Measurements from ENCODE around the gene APELA.

APELA gene

GRCh38 chr4:164876700-164877324, at the start of gene APELA:
Gene APELA, plus strand, starts transcription at chr4:164877178. Its CDS starts 154 bp downstream, at chr4:164877332.
- H3K27ac Mint-ChIP-seq: no peak within 1 kb of the TSS
- H3K36me3 Mint-ChIP-seq: no peaks in the 10 kb centered on the region
- peaks cover 9% of the 10 kb centered on the region for H3K27me3 Mint-ChIP-seq
- no peaks in the 10 kb centered on the region for H3K9me3 Mint-ChIP-seq
- CTCF ChIA-PET: no interaction called here
- DNase-seq: no peak
- H3K4me3 Mint-ChIP-seq: no peak within 1 kb of the TSS
- no peaks in the 10 kb centered on the region for H3K4me1 Mint-ChIP-seq

- no peaks in the 10 kb centered on the region for H3K9me3 Mint-ChIP-seq
- H3K4me3 Mint-ChIP-seq: no peak overlapping the region
- H3K36me3 Mint-ChIP-seq: no peaks in the 10 kb centered on the region
- no peak overlapping the region for H3K27ac Mint-ChIP-seq
- DNase-seq: no peak
- CTCF ChIA-PET: no interaction called here
- H3K27me3 Mint-ChIP-seq: no peaks in the 10 kb centered on the region
- no peaks in the 10 kb centered on the region for H3K4me1 Mint-ChIP-seq
Observed at GRCh38 chr4:164828955-164829354, 48.0 kb upstream of the APELA start.

GRCh38 chr4:164846566-164846965, 30.4 kb upstream of the APELA start:
- DNase-seq: no peak
- Mint-ChIP-seq H3K27ac (no peak overlapping the region), H3K4me3 (no peak overlapping the region), H3K4me1 (no peaks in the 10 kb centered on the region), H3K9me3 (no peaks in the 10 kb centered on the region), H3K27me3 (no peaks in the 10 kb centered on the region), H3K36me3 (no peaks in the 10 kb centered on the region)
- CTCF ChIA-PET: no interaction called here

GRCh38 chr4:164847016-164847415, 30.0 kb upstream of the APELA start:
- CTCF ChIA-PET: no interaction called here
- DNase-seq: no peak
- H3K4me1 Mint-ChIP-seq: no peaks in the 10 kb centered on the region
- no peaks in the 10 kb centered on the region for H3K27me3 Mint-ChIP-seq
- H3K4me3 Mint-ChIP-seq: no peak overlapping the region
- H3K27ac Mint-ChIP-seq: no peak overlapping the region
- no peaks in the 10 kb centered on the region for H3K9me3 Mint-ChIP-seq
- H3K36me3 Mint-ChIP-seq: no peaks in the 10 kb centered on the region

- no peaks in the 10 kb centered on the region for H3K4me1 Mint-ChIP-seq
- H3K27ac Mint-ChIP-seq: no peak overlapping the region
- no peaks in the 10 kb centered on the region for H3K9me3 Mint-ChIP-seq
- H3K36me3 Mint-ChIP-seq: no peaks in the 10 kb centered on the region
- no peak for DNase-seq
- H3K27me3 Mint-ChIP-seq: no peaks in the 10 kb centered on the region
- CTCF ChIA-PET: no interaction called here
- H3K4me3 Mint-ChIP-seq: no peak overlapping the region
Observed at GRCh38 chr4:164847967-164848649, 28.9 kb upstream of the APELA start.

GRCh38 chr4:164856396-164856795, 20.6 kb upstream of the APELA start:
- CTCF ChIA-PET: no interaction called here
- Mint-ChIP-seq H3K4me1 (no peaks in the 10 kb centered on the region), H3K9me3 (no peaks in the 10 kb centered on the region), H3K27ac (no peak overlapping the region), H3K4me3 (no peak overlapping the region), H3K36me3 (no peaks in the 10 kb centered on the region), H3K27me3 (no peaks in the 10 kb centered on the region)
- DNase-seq: no peak

- no peak for DNase-seq
- Mint-ChIP-seq H3K27ac (no peak overlapping the region), H3K36me3 (no peaks in the 10 kb centered on the region), H3K27me3 (no peaks in the 10 kb centered on the region), H3K4me3 (no peak overlapping the region), H3K4me1 (no peaks in the 10 kb centered on the region), H3K9me3 (no peaks in the 10 kb centered on the region)
- CTCF ChIA-PET: no interaction called here
Observed at GRCh38 chr4:164866817-164867490, 10.0 kb upstream of the APELA start.

GRCh38 chr4:164871673-164872072, 5.3 kb upstream of the APELA start:
- DNase-seq: no peak
- Mint-ChIP-seq H3K9me3 (no peaks in the 10 kb centered on the region), H3K27me3 (peaks cover under 1% of the 10 kb centered on the region), H3K36me3 (no peaks in the 10 kb centered on the region), H3K4me1 (no peaks in the 10 kb centered on the region), H3K4me3 (no peak overlapping the region), H3K27ac (no peak overlapping the region)
- CTCF ChIA-PET: no interaction called here

GRCh38 chr4:164872481-164872880, 4.5 kb upstream of the APELA start:
- H3K27ac Mint-ChIP-seq: no peak overlapping the region
- DNase-seq: no peak
- H3K36me3 Mint-ChIP-seq: no peaks in the 10 kb centered on the region
- no peak overlapping the region for H3K4me3 Mint-ChIP-seq
- no peaks in the 10 kb centered on the region for H3K9me3 Mint-ChIP-seq
- peaks cover 5% of the 10 kb centered on the region for H3K27me3 Mint-ChIP-seq
- H3K4me1 Mint-ChIP-seq: no peaks in the 10 kb centered on the region
- CTCF ChIA-PET: no interaction called here

- H3K9me3 Mint-ChIP-seq: no peaks in the 10 kb centered on the region
- H3K36me3 Mint-ChIP-seq: no peaks in the 10 kb centered on the region
- H3K27me3 Mint-ChIP-seq: peaks cover 9% of the 10 kb centered on the region
- no peak for DNase-seq
- no peak overlapping the region for H3K4me3 Mint-ChIP-seq
- CTCF ChIA-PET: no interaction called here
- no peaks in the 10 kb centered on the region for H3K4me1 Mint-ChIP-seq
- H3K27ac Mint-ChIP-seq: no peak overlapping the region
Observed at GRCh38 chr4:164874789-164875188, 2.2 kb upstream of the APELA start.

GRCh38 chr4:164880489-164881262, 3.7 kb downstream of the APELA start:
- no peak overlapping the region for H3K4me3 Mint-ChIP-seq
- H3K9me3 Mint-ChIP-seq: no peaks in the 10 kb centered on the region
- peaks cover 15% of the 10 kb centered on the region for H3K27me3 Mint-ChIP-seq
- no peaks in the 10 kb centered on the region for H3K36me3 Mint-ChIP-seq
- no peak for DNase-seq
- no peaks in the 10 kb centered on the region for H3K4me1 Mint-ChIP-seq
- no peak overlapping the region for H3K27ac Mint-ChIP-seq
- CTCF ChIA-PET: interaction anchor here (0.5 to 1.1 kb wide), 2 partner anchors 17 to 68 kb away, joined by 3 read pairs; no protein-coding TSS in a partner anchor

- Mint-ChIP-seq H3K27me3 (peaks cover 16% of the 10 kb centered on the region), H3K36me3 (no peaks in the 10 kb centered on the region), H3K4me3 (no peak overlapping the region), H3K4me1 (no peaks in the 10 kb centered on the region), H3K9me3 (no peaks in the 10 kb centered on the region), H3K27ac (no peak overlapping the region)
- no peak for DNase-seq
- CTCF ChIA-PET: no interaction called here
Observed at GRCh38 chr4:164888096-164888715, 11.2 kb downstream of the APELA start.

GRCh38 chr4:164890691-164891090, 13.7 kb downstream of the APELA start:
- peaks cover 9% of the 10 kb centered on the region for H3K27me3 Mint-ChIP-seq
- CTCF ChIA-PET: no interaction called here
- no peaks in the 10 kb centered on the region for H3K9me3 Mint-ChIP-seq
- H3K4me1 Mint-ChIP-seq: no peaks in the 10 kb centered on the region
- no peak overlapping the region for H3K27ac Mint-ChIP-seq
- H3K36me3 Mint-ChIP-seq: no peaks in the 10 kb centered on the region
- H3K4me3 Mint-ChIP-seq: no peak overlapping the region
- DNase-seq: no peak

- CTCF ChIA-PET: no interaction called here
- H3K36me3 Mint-ChIP-seq: no peaks in the 10 kb centered on the region
- H3K27me3 Mint-ChIP-seq: peaks cover 4% of the 10 kb centered on the region
- no peaks in the 10 kb centered on the region for H3K4me1 Mint-ChIP-seq
- H3K9me3 Mint-ChIP-seq: no peaks in the 10 kb centered on the region
- H3K27ac Mint-ChIP-seq: no peak overlapping the region
- no peak for DNase-seq
- no peak overlapping the region for H3K4me3 Mint-ChIP-seq
Observed at GRCh38 chr4:164892018-164892417, 15.0 kb downstream of the APELA start.
